Natural killer cell treated with Interleukin-12 subunit alpha and Interleukin-12 subunit beta and Interleukin-15 and Interleukin-18, amount 100 ng/mL, for 72 hours (primary cell): ENCODE measurements around the gene TBX4. TPM values are rescaled to one million over a fixed set of nuclear protein-coding genes. Genes with fewer than 3 reads are reported as not detected.

Experiments
- ATAC-seq, 2 donors: fragments of 150-1000 bp; cut with Tn5 transposase in 1 of 2; sonication (Bioruptor Pico), chemical (Tn5 transposase) in 1 of 2; 2 replicates each; pipeline ENCODE4 v1.10.0; 2021
- DNase-seq: peaks from one replicate; pipeline ENCODE4 v3.0.0; 2022; ENCODE audit warnings: low spot score
- H3K27ac Mint-ChIP-seq, 2 donors: 1 replicate in 1 of 2; 2 replicates in 1 of 2; pipeline ENCODE4 v1.8.0; 2022; ENCODE audit warnings: mixed read lengths in 2 of 2, mild to moderate bottlenecking in 1 of 2, moderate library complexity in 1 of 2
- H3K27me3 Mint-ChIP-seq, 2 donors: 1 replicate in 1 of 2; 2 replicates in 1 of 2; pipeline ENCODE4 v1.8.0; 2022; ENCODE audit warnings: mixed read lengths in 2 of 2
- H3K36me3 Mint-ChIP-seq: one replicate; pipeline ENCODE4 v1.8.0; 2022; ENCODE audit warnings: mixed read lengths
- H3K4me1 Mint-ChIP-seq, 2 donors: 1 replicate in 1 of 2; 2 replicates in 1 of 2; pipeline ENCODE4 v1.8.0; 2022; ENCODE audit warnings: low read depth in 2 of 2, mixed read lengths in 2 of 2, mild to moderate bottlenecking in 1 of 2
- H3K4me3 Mint-ChIP-seq: one replicate; pipeline ENCODE4 v1.8.0; 2022; ENCODE audit warnings: mixed read lengths
- H3K9me3 Mint-ChIP-seq: 2 replicates; pipeline ENCODE4 v1.8.0; 2022; ENCODE audit warnings: mixed read lengths
- total RNA-seq, 2 donors: library from RNA; stranded (reverse); gene quantifications; one replicate each; pipeline ENCODE4 v1.2.3, GENCODE V29; 2022

The TBX4 gene
- total RNA-seq, 2 donors from 2014 or later = not detected

DNA sequence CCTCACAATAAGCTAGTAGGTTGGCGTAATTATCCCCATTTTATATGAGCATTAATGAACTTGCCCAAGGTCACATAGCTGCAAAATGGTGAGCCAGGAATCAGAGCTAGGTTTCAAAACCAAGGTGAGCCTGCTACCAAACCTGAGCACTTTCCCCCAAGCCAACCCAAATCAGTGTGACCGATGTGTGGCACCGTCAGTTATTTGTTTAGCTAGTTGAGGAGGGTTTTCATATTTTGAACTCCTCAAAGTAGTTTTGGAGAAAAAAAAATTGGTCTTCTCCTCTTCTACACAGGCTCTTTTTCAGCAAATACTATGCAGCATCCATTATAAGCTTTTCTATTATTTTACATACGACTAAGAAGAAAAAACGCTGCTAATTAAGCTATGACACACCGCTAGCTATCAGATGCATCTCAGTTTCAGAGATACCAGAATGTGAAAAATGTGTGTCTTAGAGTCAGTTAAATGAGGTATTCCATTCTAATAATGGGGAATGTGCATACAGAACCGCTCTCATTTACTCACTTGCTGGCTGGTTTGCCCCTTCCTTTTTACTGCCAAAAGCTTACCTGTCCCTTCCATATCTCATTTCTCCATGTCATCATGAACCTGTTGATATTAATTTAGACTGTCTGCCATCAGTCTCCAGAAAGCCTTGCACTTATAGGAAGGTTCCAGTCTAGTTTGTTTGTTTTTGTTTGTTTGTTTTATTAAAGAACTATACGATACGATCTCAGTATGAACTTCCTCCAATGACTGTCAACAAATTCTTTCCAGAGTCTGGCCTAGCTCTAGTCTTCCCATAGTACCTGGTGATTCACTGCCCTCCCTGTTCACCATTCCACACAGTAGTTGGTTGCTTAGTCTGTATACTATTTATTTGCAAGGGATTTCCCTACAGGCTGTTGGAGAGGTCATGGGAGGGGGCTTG, 2.2 kb upstream of the TBX4 start:
- ATAC-seq = no peak
- H3K36me3 Mint-ChIP-seq = peaks cover 4% of the 10 kb centered on the region

GRCh38 chr17:61450641-61451537, 1.3 kb upstream of the TBX4 start:
- ATAC-seq = no peak
- Mint-ChIP-seq H3K4me3 (no peak overlapping the region), H3K4me1 (peaks cover 10 to 12% of the 10 kb centered on the region in 2 donors), H3K27me3 (peaks cover 47 to 51% of the 10 kb centered on the region in 2 donors), H3K9me3 (no peaks in the 10 kb centered on the region), H3K27ac (no peak overlapping the region), H3K36me3 (peaks cover 4% of the 10 kb centered on the region)
- no peak for DNase-seq

More for the DNA sequence above, 2.2 kb upstream of the TBX4 start:
- Mint-ChIP-seq H3K4me3 (no peak overlapping the region), H3K27ac (no peak overlapping the region), H3K27me3 (peaks cover 40 to 43% of the 10 kb centered on the region in 2 donors), H3K9me3 (no peaks in the 10 kb centered on the region), H3K4me1 (peaks cover 10% of the 10 kb centered on the region in 2 donors)
- DNase-seq = no peak

DNA sequence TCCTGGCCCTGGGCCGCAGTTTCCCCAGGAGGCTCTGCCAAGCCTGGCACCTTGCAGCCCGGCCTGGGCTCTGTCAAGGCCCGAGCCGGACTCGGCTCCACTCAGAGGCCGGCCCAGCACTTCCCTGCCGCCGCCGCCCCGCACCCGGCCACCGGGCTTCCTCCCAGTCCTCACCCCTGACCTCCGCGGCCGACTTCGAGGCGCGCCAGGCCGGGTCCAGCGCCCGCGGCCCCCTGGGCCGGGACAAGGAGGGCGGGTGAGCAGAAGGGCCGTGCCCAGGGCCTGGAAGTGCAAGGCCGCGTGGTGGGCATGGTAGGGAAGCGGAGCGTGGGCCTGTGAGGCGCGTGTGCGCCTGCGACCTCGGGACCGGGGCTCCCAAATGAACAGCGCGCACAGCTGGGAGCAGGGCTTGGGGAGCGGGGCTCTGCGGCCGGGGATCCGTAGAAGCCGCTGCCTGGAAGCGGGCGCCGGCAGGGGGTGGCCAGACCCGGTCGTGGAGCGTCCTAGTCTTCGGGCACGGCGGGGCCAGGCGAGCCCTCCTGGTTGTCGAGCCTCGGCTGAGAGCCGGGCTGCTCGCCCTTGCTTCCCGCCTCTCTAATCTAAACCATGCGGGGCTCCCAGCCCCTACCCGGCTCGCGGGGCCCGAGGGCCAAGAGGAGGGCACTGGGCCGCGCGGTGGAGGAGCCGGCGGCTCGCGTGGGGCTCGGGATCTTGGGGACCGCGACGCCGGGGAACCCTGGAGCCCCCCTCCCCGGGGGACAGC, 503 bp upstream of the TBX4 start:
- Mint-ChIP-seq H3K27me3 (peaks cover 46 to 49% of the 10 kb centered on the region in 2 donors), H3K4me1 (peaks cover 10 to 12% of the 10 kb centered on the region in 2 donors), H3K36me3 (peaks cover 4% of the 10 kb centered on the region), H3K27ac (no peak overlapping the region), H3K9me3 (no peaks in the 10 kb centered on the region), H3K4me3 (no peak overlapping the region)
- DNase-seq (no peak), ATAC-seq (peak; percentile 39 to 48)

DNA sequence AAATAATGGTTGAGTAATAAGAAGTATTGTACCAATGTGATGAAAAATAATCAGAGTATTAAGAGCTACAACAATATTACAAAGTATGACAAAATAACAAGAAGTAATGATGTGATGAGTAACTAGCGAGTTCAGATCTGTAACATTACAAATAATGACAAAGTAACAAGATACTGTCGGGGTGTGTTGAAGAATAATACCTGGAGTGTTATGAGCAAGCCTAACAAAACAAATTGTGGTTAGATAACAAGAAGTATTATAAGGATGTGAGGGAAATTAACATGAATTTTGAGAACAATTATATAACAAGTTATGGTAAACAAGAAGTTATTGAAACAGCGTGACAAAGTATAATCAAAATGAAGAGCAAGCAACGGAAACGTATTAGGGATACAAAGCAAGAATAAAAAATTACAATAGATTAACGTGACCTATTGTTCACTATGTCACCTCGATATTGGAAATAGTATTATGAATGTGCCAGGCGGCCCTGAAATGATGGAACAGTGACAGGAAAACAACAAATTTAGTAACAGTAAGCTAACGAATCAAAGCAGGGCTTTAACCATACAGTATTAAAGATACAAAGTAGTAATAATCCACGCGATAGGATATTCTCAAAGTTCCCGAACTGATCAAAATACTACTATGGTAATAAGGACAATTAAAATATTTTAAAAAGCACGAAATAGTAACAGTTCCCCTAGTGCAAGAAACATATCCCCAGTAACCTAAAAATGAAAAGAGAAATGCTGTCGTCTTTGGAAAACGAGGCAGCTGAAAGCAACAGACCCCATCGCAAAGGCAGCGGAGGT, 1.6 kb downstream of the TBX4 start:
- DNase-seq (no peak), ATAC-seq (no peak)
- H3K36me3 Mint-ChIP-seq = peaks cover 4% of the 10 kb centered on the region
- no peak overlapping the region for H3K27ac Mint-ChIP-seq
- H3K4me1 Mint-ChIP-seq = peaks cover 14 to 17% of the 10 kb centered on the region in 2 donors
- no peaks in the 10 kb centered on the region for H3K9me3 Mint-ChIP-seq
- H3K27me3 Mint-ChIP-seq = peaks cover 55 to 61% of the 10 kb centered on the region in 2 donors
- no peak overlapping the region for H3K4me3 Mint-ChIP-seq

DNA sequence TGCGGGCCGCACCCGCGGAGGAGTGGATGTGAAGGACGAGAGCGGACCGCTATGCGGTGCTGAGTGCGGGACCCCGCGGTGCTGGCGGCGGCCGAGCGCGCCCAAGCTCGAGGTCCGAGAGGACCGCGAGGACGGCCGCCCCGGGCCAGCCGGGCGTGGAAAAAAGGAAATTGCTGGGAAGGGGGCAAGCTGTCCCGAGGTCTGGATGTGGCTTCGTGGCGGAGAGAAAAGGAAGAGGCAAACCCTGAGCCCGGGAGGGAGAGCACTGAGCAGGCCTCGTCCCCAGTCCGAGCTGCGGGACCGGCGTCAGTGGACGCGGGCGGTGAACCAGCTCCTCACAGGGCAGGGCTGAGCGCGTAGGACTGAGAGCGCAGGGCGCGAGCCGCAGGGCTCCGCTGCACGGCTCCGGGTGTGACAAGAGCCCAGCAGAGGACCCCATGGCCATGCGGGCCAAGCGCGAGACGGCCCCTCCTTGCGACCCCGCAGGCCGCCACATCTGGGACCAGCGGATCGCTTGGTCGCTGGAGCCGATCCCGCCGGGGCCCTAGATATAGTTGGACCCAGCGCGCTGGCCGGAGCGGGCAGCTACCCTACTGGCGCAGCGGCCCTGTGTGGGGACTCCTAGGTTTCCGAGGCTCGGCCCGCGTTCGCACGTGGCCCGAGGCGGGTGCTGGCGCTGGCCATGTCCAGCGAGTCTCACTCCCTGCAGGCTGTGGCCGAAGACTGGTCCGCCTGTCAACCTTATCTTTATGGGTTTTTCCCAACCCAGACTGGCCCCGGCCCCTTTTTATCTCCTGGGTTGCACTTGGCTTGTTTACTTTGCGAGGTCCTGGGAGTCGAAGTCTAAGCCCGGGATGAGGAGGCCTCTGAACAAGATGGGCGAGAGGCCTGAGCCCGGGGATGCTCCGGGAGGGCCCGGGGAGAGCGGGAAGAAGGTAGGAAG, 2.4 kb downstream of the TBX4 start:
- peaks cover 14 to 17% of the 10 kb centered on the region in 2 donors for H3K4me1 Mint-ChIP-seq
- DNase-seq (no peak), ATAC-seq (no peak)
- no peak overlapping the region for H3K4me3 Mint-ChIP-seq
- H3K36me3 Mint-ChIP-seq = peaks cover 4% of the 10 kb centered on the region
- H3K9me3 Mint-ChIP-seq = no peaks in the 10 kb centered on the region
- no peak overlapping the region for H3K27ac Mint-ChIP-seq
- peaks cover 64 to 70% of the 10 kb centered on the region in 2 donors for H3K27me3 Mint-ChIP-seq

- H3K9me3 Mint-ChIP-seq = no peaks in the 10 kb centered on the region
- H3K27me3 Mint-ChIP-seq = peaks cover 65 to 70% of the 10 kb centered on the region in 2 donors
- no peak overlapping the region for H3K27ac Mint-ChIP-seq
- peak in 1 of 2 donors; percentile 11 for ATAC-seq
- H3K4me3 Mint-ChIP-seq = no peak overlapping the region
- H3K36me3 Mint-ChIP-seq = peaks cover 4% of the 10 kb centered on the region
- DNase-seq = no peak
- peaks cover 14 to 17% of the 10 kb centered on the region in 2 donors for H3K4me1 Mint-ChIP-seq
These were observed 3.3 kb downstream of the TBX4 start for GRCh38 chr17:61455324-61456060.

DNA sequence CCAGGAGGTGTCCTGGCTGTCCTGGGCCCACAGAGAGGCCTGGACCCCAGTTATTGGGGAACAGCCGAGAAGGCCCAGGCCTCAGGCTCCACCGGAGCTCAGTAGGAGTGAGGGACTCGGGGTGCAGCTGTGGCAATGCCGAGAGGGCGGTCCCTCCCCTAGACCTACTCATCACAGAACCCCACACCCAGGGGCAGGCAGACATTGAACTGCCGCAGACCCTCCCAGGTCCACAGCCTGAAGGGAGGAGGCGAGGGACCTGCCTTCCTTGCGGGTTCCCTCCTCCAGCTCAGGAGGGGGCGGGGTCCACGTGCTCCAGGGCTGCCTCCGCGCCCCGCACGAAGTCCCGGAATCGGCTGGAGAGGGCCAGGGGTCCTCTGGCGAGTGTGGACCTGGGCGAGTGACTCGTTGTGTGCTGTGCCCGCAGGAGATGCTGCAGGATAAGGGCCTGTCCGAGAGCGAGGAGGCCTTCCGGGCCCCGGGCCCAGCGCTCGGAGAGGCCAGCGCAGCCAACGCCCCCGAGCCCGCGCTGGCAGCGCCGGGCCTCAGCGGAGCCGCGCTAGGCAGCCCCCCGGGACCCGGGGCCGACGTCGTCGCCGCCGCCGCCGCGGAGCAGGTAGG, 3.9 kb downstream of the TBX4 start:
- Mint-ChIP-seq H3K4me3 (no peak overlapping the region), H3K4me1 (peaks cover 14 to 15% of the 10 kb centered on the region in 2 donors), H3K36me3 (peaks cover 4% of the 10 kb centered on the region), H3K27ac (no peak overlapping the region), H3K9me3 (no peaks in the 10 kb centered on the region), H3K27me3 (peaks cover 63 to 70% of the 10 kb centered on the region in 2 donors)
- ATAC-seq (no peak), DNase-seq (no peak)

DNA sequence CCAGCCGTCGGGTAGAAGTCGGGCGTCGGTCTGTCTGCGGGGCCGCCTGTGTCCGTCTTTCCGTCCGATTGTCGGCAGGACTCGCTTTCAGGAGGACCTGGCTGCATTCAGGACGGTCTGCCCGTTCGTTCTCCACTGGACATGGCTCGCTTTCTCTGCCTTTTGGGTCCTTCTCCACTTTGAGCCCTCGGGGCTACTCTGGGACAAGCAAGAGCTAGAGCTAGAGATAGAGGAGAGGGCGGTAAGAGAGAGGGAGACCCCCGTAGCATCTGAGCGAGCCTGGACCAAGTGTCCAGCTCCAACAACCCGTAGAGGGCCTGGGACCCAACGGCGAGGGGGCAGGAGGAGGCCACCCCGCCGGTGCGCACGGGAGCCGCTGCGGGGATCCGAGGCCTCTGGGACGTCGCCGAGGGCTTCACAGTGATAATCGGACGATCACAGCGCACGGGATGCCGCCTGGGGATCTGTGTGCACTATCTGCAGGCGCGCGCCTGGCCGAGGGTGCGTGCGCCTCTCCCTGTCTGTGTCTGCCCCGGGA, 4.5 kb downstream of the TBX4 start:
- no peak for DNase-seq
- no peak overlapping the region for H3K4me3 Mint-ChIP-seq
- H3K27ac Mint-ChIP-seq = no peak overlapping the region
- no peaks in the 10 kb centered on the region for H3K9me3 Mint-ChIP-seq
- ATAC-seq = no peak
- H3K4me1 Mint-ChIP-seq = peaks cover 15 to 16% of the 10 kb centered on the region in 2 donors
- H3K27me3 Mint-ChIP-seq = peaks cover 67 to 76% of the 10 kb centered on the region in 2 donors
- peaks cover 4% of the 10 kb centered on the region for H3K36me3 Mint-ChIP-seq

GRCh38 chr17:61457226-61457983, 5.2 kb downstream of the TBX4 start:
- H3K4me1 Mint-ChIP-seq = peaks cover 15 to 19% of the 10 kb centered on the region in 2 donors
- ATAC-seq = no peak
- H3K27me3 Mint-ChIP-seq = peaks cover 66 to 81% of the 10 kb centered on the region in 2 donors
- peaks cover 4% of the 10 kb centered on the region for H3K36me3 Mint-ChIP-seq
- H3K27ac Mint-ChIP-seq = no peak overlapping the region
- no peaks in the 10 kb centered on the region for H3K9me3 Mint-ChIP-seq
- no peak overlapping the region for H3K4me3 Mint-ChIP-seq
- no peak for DNase-seq

DNA sequence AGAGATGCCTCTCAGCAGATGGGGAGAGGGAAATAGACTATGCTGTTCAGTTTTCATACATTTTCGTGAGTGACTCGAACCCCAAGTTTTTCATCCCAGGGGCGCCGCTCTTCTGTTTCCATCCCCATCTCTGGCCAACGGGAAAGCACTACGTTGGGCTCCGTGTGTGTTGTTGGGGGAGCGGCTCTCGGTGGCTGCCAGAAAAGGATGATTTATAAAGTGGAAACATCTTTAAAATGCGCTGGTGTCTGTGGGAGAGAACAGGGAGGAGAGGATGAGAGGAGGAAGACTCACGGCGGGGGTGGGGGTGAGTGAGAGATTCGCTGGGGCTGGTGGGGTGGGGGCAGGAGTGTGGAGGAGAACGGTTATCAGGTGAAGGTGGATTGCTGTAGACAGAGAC, 5.8 kb downstream of the TBX4 start:
- ATAC-seq (no peak), DNase-seq (no peak)
- peaks cover 15 to 19% of the 10 kb centered on the region in 2 donors for H3K4me1 Mint-ChIP-seq

More for the DNA sequence above, 5.8 kb downstream of the TBX4 start:
- no peak overlapping the region for H3K4me3 Mint-ChIP-seq
- peaks cover 65 to 81% of the 10 kb centered on the region in 2 donors for H3K27me3 Mint-ChIP-seq
- H3K9me3 Mint-ChIP-seq = no peaks in the 10 kb centered on the region
- no peak overlapping the region for H3K27ac Mint-ChIP-seq
- peaks cover 4% of the 10 kb centered on the region for H3K36me3 Mint-ChIP-seq
